H54 (cell line): Measurements from ENCODE around the gene C2CD2L.
A peak's percentile ranks its signal among the peaks of the same experiment; 100 is the strongest.
"Not testable (repeated sequence)": the region's sequence is repeated elsewhere in the genome, so short reads cannot be mapped to it uniquely, and the experiment has no call there.

Experiments
- DNase-seq: peaks from one replicate; pipeline ENCODE4 v3.0.0; 2011; ENCODE audit warnings: low spot score, mixed read lengths; ENCODE audit not compliant: insufficient read length
- FAIRE-seq: peaks from 3 replicates; lab custom pipeline; 2011; peaks lifted over from hg19 to GRCh38; lab: Jason Lieb, UNC
- POLR2A ChIP-seq: IDR thresholded peaks from 2 replicates; pipeline ENCODE4 v1.6.1; 2011; ENCODE audit warnings: low read depth, mild to moderate bottlenecking, low read length

C2CD2L gene

GRCh38 chr11:119106564-119107537 is at the start of gene C2CD2L:
C2CD2L (plus strand) TSS chr11:119107344; CDS start chr11:119107742, 398 bp downstream.
- peak; percentile 72 for DNase-seq
- no peak for FAIRE-seq
- TF ChIP-seq POLR2A, result peak; percentile 51; the same call in 1 of the 2 replicates

GRCh38 chr11:119059128-119059527 is 48.0 kb upstream of the C2CD2L start:
- FAIRE-seq, DNase-seq: not testable (repeated sequence)

- DNase-seq (no peak), FAIRE-seq (no peak)
- TF ChIP-seq POLR2A, result no peak
Measured at GRCh38 chr11:119061256-119061655, 45.9 kb upstream of the C2CD2L start.

- FAIRE-seq, result no peak
- DNase-seq, result no peak
- no peak for TF ChIP-seq POLR2A
Measured at GRCh38 chr11:119062779-119063178, 44.4 kb upstream of the C2CD2L start.

- DNase-seq (no peak), FAIRE-seq (no peak)
- TF ChIP-seq POLR2A, result no peak
Measured at GRCh38 chr11:119065369-119065768, 41.8 kb upstream of the C2CD2L start.

- 0 out of 2 replicates have a peak, but pooled peaks have one; percentile 48 for TF ChIP-seq POLR2A
- DNase-seq (peak; percentile 88), FAIRE-seq (no peak)
Measured at GRCh38 chr11:119067371-119068222, 39.5 kb upstream of the C2CD2L start, which contains the start of gene VPS11. VPS11 (plus strand) TSS chr11:119067818; CDS start chr11:119067824, 6 bp downstream.

- DNase-seq (no peak), FAIRE-seq (no peak)
- no peak for TF ChIP-seq POLR2A
Measured at GRCh38 chr11:119077839-119078238, 29.3 kb upstream of the C2CD2L start.

GRCh38 chr11:119078675-119079420 is 28.3 kb upstream of the C2CD2L start:
- DNase-seq (no peak), FAIRE-seq (no peak)
- no peak for TF ChIP-seq POLR2A

- TF ChIP-seq POLR2A, result no peak
- FAIRE-seq (no peak), DNase-seq (no peak)
Measured at GRCh38 chr11:119081682-119082260, 25.4 kb upstream of the C2CD2L start.

- peak; percentile 65; the same call in 1 of the 2 replicates for TF ChIP-seq POLR2A
- DNase-seq (peak; percentile 72), FAIRE-seq (peak; percentile 73)
Measured at GRCh38 chr11:119084663-119085436, 22.3 kb upstream of the C2CD2L start, which contains the start of gene HMBS. HMBS (plus strand) TSS chr11:119084881; CDS start chr11:119085034, 153 bp downstream.

- no peak for TF ChIP-seq POLR2A
- no peak for FAIRE-seq
- no peak for DNase-seq
Measured at GRCh38 chr11:119085437-119085847, 21.7 kb upstream of the C2CD2L start.

GRCh38 chr11:119087123-119087522 is 20.0 kb upstream of the C2CD2L start:
- TF ChIP-seq POLR2A, result no peak
- no peak for DNase-seq
- no peak for FAIRE-seq
